ENCODE measurements around the gene PDE1C. TPM values are rescaled to one million over a fixed set of nuclear protein-coding genes. Genes with fewer than 3 reads are reported as not detected.
"Not testable (repeated sequence)": the region's sequence is repeated elsewhere in the genome, so short reads cannot be mapped to it uniquely, and the experiment has no call there.

PDE1C gene
- total RNA-seq, 1 donor from 2014 or later: 12.2 TPM

DNA sequence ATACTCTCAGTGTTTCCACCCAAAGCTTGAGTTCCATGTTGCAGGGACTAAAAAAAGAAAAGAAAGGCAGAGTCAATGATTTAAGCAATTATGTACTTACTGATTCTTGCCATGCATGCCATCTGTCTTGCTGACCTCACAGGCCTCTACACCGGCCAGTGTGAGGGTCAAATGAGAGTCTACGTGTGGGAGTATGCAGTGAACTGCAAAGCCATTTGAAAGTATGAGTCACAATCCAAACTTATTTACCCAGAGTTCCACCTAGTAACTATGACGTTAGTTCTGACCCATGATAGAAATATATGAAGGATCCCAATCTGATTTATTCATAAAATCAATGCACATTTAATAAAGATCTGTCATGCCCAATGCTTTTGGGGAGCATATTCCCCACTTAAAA, 26.5 kb downstream of the PDE1C start:
- no peak for DNase-seq (ENCODE audit: low spot score)

DNA sequence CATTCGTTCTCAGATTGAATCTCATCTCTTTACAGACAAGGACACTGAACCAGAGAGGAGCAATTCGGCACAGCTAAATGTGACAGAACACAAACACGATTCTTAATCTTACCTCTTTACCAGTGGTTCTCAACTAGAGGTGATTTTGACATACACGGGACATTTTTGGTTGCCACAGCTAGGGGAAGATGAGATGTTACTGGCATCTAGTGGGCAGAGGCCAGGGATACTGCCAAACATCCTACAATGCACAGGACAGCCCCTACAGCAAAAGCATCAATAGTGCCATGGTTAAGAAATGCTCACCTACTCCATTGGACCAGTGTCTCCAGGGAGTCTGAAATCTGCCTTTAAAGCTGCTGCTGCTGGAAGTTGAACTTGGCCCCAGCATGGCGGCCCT, 27.3 kb downstream of the PDE1C start:
- no peak for DNase-seq (ENCODE audit: low spot score)

DNA sequence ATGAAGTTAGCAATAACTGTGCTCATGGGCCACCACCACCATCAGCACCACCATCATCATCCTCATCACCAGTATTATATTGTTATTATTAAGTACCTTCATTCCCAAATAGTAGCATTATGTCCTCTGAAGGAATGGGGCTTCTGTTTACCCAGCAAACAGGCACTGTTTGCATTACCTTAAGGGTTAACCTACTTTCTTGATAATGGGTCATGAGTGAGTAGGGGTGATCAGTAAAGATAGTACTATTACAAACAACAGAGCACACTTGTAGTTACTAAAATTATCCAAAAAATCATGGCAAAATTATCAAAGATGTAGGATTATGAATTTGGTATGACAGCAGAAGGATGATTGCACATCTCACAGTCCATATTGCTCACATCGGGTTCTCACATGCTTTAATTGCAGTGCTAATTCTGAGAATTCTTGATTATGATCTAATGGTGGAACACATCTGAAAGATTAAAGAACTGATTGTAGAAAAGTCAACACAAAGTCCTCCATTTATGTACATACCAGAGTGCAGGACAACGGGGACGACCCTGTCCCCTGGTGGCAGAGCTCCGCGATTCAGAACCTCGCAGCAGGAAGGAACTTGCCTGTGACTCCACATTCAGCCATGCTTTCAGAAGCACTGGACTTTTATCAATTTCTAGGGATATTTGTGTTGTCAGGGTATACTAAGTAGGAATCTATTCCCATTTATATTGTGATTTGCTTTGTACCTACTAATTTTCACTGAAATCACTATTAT, 31.0 kb downstream of the PDE1C start:
- no peak for DNase-seq (ENCODE audit: low spot score)

DNA sequence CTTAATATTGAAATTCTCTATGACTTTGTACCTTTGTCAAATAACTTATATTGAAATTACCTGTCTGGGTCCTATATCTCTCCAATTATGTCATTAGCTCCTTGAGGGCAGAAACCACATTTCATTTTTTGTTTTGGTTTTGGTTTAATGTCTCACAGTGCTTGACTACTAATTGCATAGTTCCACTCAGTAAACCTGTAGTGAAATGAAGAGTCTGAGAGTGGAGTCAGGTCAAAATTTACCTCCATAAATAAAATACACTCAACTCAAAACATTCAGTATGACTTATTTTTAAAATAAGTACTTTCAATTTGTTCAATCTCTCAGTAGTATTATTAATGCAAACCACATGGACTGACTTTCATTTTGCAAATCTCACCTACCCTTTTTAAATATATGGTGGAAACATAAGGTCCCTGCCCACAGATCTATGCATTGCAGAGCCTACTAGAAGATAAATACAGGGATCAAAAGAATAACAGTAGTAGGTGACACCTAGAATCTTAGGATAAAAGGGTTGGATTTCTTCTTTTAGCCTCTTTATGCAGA, 32.5 kb downstream of the PDE1C start:
- no peak for DNase-seq (ENCODE audit: low spot score)

DNA sequence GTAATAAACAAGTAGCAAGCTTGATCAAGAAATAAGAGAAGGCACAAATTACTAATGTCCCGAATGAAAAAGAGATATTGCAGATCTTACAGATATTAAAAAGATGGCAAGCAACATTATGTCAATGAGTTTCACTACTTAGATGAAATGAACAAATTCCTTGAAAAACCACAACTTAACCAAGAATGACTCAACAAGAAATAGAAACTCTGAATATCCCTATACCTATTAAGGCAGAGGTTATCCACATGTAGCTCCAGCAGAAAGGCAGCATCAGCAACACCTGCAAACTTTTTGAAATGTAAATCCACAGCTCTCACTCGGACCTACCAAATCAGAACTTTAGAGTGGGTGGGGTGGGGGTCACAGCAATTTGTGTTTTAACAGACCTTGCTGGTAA, 33.6 kb downstream of the PDE1C start:
- no peak for DNase-seq (ENCODE audit: low spot score)

DNA sequence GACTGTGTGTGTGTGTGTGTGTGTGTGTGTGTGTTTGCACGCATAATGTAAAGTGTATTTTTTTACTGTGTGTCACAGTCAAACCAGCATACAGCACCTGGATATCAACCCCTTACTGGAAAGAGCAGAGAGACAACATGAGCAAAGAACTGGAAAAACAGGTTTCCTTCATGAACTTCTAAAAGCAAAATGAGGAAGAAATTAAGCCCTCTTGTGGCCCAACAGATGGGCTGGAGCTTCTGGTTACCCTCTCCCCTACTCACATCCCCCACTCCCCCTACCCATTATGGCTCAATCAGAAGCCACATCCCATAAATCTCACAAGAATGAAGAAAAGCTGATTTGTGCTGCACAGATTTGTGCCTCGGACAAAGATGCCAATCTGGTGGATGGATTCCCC, 36.2 kb downstream of the PDE1C start:
- no peak for DNase-seq (ENCODE audit: low spot score)

DNA sequence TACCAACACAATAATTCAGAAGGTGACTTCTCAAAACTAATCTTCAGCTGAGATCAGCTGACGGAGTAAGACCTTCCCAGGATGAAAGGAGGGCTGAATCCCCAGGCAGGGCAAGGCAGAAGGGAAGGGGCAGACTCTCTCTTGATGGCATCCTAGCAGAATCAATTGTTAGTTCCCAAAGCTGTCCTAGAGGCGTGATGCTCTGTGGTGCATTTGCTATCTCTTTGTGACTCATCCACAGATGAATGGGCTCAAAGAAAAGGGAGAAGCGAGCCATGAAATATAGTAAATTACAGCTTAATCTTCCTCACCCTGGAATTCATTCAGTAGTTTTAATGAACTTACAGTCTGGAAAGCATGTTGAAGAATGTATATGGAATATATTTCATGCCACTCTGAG, 37.2 kb downstream of the PDE1C start:
- no peak for DNase-seq (ENCODE audit: low spot score)

DNA sequence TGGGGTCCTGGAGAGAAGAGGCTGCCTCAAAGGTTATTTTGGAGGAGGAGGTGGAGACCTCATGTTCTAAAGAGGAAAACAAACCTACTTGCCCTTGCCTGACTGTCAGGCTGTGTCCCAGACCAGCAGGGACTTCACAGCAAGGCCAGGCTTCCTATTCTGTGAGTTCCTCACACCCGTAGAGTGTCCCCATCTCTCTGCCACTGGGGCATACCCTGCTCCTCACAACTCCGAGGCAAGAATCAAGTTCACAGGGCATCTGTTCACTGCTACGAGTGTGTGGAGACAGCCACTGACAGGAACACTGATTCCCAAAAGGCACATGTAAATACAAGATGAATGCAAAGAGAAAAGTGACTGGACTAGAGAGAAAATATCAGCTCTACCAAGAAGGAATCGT, 38.0 kb downstream of the PDE1C start:
- DNase-seq (ENCODE audit: low spot score): no peak

DNA sequence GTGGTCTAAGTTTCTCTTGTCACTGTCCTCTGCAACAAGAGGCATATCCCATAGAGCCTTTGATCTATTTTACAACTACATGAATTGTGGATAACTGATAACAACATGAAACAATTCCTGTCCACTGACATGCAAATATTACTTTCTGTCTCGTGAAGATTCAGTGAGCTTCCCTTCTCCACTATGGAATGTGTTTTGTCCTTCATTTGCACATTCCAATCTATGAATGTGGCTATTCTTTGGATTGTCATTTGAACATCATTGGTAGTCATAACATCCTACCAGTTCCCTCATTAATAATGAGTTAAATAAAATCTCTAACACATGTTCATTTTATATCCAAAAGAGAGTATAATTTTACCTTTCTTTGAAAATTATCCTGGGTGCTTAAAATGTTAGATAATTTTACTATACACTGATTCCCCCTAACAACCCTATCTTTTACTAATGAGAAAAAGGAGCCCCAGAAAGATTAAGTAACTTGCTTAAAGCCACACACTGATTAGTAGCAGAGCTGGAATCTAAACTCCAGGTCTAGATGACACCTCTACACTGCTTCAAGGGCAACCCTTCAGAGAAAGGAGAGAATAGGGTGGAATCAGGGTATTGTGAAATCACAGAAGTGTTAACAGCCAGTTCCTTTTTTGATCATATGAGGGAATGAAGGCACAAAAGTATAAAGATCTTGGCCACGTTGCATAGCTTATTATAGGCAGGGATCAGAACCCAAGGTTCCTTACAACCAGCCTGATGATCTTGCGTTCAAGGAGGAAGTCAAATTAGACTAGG, 39.1 kb downstream of the PDE1C start:
- DNase-seq (ENCODE audit: low spot score): no peak

DNA sequence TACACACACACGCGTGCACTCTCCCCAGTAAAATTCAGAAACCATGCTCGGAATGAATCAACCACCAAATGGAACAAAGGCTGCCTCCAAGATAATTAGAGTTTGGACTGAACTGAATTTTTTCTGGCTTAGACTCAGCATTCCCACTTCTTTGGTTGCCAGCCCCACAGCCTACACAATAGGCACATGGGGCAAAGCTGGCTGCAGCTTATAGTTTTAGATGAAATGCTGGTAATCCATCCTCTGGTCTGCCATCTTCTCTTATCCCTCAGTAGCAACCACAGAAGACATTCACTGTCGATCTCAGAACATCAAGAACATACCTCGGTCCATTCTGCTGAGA, 44.2 kb downstream of the PDE1C start:
- no peak for DNase-seq (ENCODE audit: low spot score)

DNA sequence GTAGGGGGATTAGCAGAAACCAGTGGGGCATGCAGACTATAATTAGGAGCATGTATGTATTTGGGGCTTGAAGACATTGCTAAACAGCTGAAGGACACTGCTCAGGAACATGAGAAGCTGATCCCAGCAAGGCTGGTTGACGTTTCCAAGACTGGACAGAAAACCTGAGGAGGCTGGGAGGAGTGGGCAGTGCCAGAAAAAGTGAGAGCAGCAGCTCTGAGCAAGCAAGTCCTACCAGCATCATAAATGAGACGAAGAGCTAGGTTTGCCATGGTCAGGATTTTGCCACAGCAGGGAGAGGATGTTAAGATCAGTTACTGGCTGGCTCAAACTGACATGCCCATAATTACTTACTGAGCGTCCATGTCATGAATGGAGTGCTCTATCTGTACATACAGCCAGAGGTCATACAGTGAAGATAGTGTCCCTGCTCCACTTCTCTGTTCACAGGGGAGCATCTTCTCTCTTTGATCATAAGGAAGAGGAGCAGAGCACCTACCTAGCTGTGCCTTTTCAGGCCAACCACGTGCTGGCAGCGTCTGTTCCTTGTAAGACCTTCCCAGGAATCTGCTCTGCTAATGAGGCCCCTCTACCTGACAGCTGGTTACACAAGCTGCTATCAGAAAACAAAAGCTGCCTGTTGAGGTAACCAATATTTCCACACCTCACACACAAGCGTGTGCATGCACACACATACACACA, 44.7 kb downstream of the PDE1C start:
- DNase-seq (ENCODE audit: low spot score): no peak

DNA sequence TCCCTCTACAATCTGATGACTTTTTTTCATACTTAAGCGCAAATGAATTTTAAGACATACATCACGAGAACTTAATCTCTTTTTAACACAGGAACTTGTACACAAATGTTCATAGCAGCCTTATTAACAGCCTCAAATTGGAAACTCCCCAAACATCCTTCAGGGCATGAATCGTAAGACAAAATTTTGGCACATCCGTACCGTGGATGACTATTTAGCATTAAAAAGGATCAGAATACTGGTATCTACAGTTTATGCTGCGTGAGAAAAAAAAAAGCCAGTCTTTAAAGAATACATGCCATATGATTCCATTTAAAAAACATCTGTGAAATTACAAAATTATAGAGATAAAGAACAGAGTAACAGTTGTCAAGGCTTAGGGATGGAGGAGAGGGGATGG, 46.8 kb downstream of the PDE1C start:
- DNase-seq (ENCODE audit: low spot score): no peak

DNA sequence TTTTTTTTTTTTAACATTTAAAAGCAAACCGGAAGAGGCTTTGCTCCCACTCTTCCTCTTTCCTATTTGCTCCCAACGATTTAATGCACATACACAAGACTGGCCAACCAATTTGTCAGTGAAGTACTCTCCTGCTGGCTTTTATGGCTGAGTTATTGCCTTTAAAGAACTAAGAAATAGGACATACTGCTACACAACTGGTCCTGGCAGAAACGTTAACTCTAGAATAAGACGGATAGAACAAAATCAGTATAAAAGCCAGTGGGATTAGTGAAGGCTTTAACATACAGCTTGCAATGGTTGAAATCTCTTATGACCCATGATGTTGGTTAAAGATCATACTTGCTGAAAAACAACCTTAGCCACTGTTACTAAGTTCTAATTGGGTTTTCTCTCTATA, 47.2 kb downstream of the PDE1C start:
- DNase-seq (ENCODE audit: low spot score): no peak

DNA sequence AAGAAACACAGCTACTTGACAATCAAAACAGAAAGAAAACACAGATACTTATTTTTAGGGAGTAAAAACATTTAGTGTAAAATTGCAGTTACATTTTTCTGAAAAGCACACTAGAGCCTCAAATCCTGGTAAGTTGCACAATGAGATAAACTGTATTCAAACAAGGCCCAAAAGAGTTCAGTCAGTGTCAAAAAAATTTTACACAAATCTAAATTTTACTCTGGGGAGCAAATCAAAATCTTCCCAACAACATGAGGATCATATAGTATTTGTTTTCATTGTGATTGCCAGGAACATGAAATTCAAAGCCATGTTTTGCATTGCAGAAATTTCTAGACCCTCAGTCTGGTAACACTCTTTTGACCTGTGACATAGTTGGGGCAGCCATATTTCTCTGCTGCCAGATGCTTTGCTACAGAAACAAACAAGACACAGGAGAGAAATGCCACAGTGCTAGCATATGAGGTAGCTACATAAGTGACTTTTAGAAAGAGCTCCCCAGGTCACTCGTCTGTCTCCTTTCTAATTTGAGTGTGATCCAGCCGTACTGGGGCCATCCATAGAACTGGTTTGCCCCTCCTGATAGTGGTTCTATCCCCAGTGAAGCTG, 49.6 kb downstream of the PDE1C start:
- DNase-seq (ENCODE audit: low spot score): no peak

DNA sequence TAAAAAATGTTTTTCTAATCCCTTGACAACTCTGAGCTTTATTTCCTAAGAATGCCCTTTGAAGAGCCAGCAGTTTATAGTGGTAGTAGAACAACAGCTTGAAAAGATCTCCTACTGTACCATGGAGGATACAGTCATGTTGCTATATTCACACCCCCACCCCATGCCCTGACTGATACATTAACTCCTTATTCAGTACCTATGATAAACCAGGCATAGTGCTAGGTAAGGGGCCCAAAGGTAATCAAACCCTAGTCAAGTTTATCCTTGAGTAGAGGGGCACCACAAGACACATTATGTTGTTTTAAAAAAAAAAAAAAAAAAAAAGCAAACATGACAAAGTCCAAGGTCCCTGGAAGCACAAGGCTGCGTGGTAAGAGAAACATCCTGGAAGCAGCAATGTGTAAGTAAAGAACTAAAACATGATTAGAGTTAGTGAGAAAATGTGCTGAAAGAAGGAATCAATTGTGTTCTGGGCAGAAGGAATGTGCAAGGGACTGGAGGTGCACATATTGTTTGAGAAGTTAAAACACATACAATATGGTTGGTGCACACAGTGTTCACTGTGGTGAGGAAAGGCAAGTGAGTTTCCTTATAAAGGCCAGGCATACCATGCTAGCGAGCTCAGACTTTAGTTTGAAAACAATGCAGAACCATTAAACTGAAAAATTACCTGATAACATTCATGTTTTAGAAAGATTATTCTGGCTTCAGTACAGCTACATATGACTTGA, 51.2 kb downstream of the PDE1C start:
- no peak for DNase-seq (ENCODE audit: low spot score)

DNA sequence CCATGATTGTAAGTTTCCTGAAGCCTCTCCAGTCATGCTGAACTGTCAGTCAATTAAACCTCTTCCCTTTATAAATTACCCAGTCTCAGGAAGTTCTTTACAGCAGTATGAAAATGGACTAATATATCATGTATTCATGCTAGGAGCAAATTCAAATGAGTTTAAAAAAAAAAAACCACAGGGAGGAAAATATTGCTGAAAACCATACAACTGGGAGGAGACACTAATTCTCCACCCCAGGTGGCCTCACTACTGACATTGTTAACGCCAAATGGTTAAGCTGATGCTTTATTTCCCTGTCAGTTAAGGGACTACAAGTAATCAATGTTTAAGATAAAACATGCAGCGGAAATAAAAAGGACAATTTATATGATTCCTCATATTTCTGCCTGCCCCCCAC, 55.1 kb downstream of the PDE1C start:
- no peak for DNase-seq (ENCODE audit: low spot score)

DNA sequence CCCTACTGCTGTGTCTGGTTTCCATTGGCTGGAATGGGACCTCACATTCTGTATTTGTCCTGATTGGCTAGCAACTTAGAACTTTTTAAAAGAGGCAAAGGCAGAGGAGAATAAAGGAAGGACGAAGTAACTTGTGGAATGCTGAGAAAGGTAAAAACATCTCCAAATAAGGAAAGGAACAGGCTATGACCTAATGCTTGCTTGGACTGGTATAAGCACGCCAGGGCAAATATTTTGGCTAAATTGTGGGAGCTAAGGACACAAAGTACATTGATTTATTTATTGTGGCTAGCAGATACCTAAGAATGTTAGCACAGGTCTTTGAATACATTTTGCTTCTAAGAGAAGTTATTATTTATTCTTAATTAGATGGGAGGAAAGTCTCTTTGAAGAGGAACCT, 56.7 kb downstream of the PDE1C start:
- DNase-seq (ENCODE audit: low spot score): not testable (repeated sequence)

DNA sequence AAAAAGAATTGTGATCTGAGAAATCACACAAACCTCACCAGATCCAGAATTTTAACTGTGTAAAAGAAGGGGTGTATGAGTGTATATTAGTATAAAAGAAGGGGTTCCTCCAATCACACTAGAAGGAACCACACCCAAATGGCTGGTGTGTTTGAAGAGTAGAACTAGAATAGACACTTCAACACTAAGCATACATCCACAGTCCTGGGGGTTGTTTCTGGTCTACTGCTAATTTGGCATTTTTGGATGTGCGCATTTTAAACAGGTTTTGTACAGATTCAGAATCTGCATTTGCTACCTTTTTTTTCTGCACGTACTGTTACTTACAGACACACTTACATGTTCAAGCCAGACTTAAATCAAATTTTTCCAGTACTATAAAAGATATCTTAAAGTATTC, 64.6 kb downstream of the PDE1C start:
- DNase-seq (ENCODE audit: low spot score): no peak

DNA sequence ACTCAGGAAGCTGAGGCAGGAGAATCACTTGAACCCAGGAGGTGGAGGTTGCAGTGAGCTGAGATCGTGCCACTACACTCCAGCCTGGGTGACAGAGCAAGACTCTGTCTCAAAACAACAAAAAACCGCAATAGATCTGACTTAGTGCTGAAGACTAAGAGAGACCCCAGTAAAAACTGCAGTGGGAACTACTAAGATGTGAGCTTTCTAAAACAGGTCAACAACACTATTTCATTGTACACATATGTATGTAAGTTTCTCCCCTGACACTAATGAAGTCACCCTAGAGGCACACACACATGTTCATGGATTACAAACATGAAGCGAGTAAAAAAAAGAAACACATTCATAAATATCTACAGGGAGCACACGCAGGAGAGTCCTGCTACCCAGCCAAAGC, 68.3 kb downstream of the PDE1C start:
- DNase-seq (ENCODE audit: low spot score): no peak

DNA sequence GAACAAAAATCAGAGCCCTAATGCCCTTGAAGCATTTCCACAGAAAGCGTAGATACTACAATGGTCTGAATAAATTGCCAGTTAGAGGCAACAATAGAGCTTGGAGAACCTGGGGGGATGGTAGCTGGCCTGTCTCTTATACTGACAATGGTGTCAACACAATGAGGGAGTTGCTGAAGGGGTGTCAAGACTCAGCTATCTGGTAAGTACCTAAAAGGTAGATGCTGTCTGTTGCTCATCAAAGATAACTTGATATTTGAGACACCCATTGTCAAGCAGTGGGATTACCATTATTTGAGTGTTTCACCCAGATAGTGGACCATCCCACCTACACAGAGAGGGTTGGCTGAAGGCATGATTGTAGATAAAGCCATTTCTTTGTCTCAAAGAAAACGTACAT, 72.8 kb downstream of the PDE1C start:
- DNase-seq (ENCODE audit: low spot score): no peak

DNA sequence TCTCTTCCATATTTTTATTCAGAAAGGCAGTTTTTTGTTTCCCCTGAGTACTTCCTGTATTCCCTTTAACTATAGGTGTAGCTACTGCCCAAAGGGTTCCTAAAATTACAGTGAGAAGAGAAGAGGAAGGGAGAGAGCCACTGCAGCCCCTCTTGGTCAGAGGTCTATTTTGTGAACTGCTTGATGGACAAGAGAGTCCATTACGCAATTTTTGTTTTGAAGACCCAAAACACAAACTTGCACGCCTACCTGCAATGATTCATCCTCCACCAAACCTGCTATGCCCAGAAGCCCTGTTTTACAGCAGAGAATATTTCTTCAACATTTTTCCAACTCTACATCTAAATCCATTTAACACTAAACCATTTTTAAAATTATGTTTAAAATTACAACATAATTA, 75.1 kb downstream of the PDE1C start:
- DNase-seq (ENCODE audit: low spot score): no peak

DNA sequence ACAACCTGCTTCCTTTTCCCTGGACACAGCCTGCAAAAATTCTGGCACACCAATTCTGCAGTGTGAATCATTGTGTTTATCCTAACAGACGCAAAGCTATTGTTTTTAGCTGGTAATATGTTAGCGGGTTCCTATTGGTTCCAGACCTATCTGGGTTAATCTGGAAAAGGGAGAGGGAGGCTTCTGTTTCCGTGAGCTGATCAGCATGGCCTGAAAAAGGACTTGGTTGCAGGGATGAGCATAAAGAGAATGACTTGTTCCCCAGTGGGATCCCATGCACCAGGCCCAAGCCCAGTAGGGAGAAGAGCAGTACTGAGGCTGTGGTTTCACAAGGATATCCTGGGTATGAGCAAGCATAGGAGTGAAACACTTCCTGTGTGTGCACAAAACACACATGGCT, 78.4 kb downstream of the PDE1C start:
- no peak for DNase-seq (ENCODE audit: low spot score)
